Activated naive CD4-positive, alpha-beta T cell treated with anti-CD3 and anti-CD28 coated beads, Interleukin-2, amount 50 U/mL, for 16 hours (primary cell): Measurements from ENCODE around the gene IVL.

Source experiments
- DNase-seq: peaks from one replicate; pipeline ENCODE4 v3.0.0-alpha.2; 2020

The IVL gene

GRCh38 chr1:152888126-152888525 is 20.2 kb upstream of the IVL start:
- no peak for DNase-seq

GRCh38 chr1:152899027-152899426 is 9.3 kb upstream of the IVL start:
- no peak for DNase-seq

- DNase-seq: no peak
Measured at GRCh38 chr1:152899883-152900282, 8.5 kb upstream of the IVL start.

- DNase-seq: no peak
Measured at GRCh38 chr1:152901631-152902030, 6.7 kb upstream of the IVL start.

GRCh38 chr1:152902636-152903035 is 5.7 kb upstream of the IVL start:
- DNase-seq: no peak

- DNase-seq: no peak
Measured at GRCh38 chr1:152904688-152905440, 3.5 kb upstream of the IVL start.

- DNase-seq: no peak
Measured at GRCh38 chr1:152906023-152906565, 2.3 kb upstream of the IVL start.

- no peak for DNase-seq
Measured at GRCh38 chr1:152909206-152909605, 860 bp downstream of the IVL start.

- DNase-seq: no peak
Measured at GRCh38 chr1:152912471-152912870, 4.1 kb downstream of the IVL start.

GRCh38 chr1:152912900-152913299 is 4.6 kb downstream of the IVL start:
- no peak for DNase-seq

GRCh38 chr1:152917794-152918193 is 9.4 kb downstream of the IVL start:
- DNase-seq: no peak

GRCh38 chr1:152919071-152919470 is 10.7 kb downstream of the IVL start:
- DNase-seq: no peak

GRCh38 chr1:152924191-152924590 is 15.8 kb downstream of the IVL start:
- DNase-seq: no peak

- DNase-seq: no peak
Measured at GRCh38 chr1:152926091-152926490, 17.7 kb downstream of the IVL start.

- DNase-seq: no peak
Measured at GRCh38 chr1:152928671-152929070, 20.3 kb downstream of the IVL start.

GRCh38 chr1:152932170-152932811 is 23.9 kb downstream of the IVL start:
- no peak for DNase-seq

GRCh38 chr1:152933196-152933595 is 24.9 kb downstream of the IVL start:
- no peak for DNase-seq

GRCh38 chr1:152940614-152941013 is 32.3 kb downstream of the IVL start:
- no peak for DNase-seq

GRCh38 chr1:152941037-152941711 is 32.8 kb downstream of the IVL start:
- no peak for DNase-seq

- DNase-seq: no peak
Measured at GRCh38 chr1:152942161-152942560, 33.8 kb downstream of the IVL start.

GRCh38 chr1:152946248-152946647 is 37.9 kb downstream of the IVL start:
- DNase-seq: no peak

GRCh38 chr1:152946651-152947256 is 38.4 kb downstream of the IVL start, which contains the start of gene SPRR5:
Gene SPRR5 (plus strand): TSS chr1:152947206. CDS start chr1:152948555, 1,349 bp downstream.
- DNase-seq: no peak

GRCh38 chr1:152951711-152952110 is 43.4 kb downstream of the IVL start:
- no peak for DNase-seq
